ENCODE measurements around the gene RAPSN.

- TF ChIP-seq POLR2A (IDR thresholded peaks at IDR 0.05) (no peak), CTCF (IDR thresholded peaks at IDR 0.05) (no peak)
Observed at GRCh38 chr11:47478651-47479329, 29.9 kb upstream of the RAPSN start.
